ENCODE data around the gene GDE1.
"Not testable (repeated sequence)": the region's sequence is repeated elsewhere in the genome, so short reads cannot be mapped to it uniquely, and the experiment has no call there.

GDE1 gene

GRCh38 chr16:19521471-19522396 lies at the start of gene GDE1:
Gene GDE1 (minus strand): TSS chr16:19522098. CDS start chr16:19521964, 134 bp downstream.
- peak; percentile 93 for DNase-seq

- DNase-seq = no peak
Measured at GRCh38 chr16:19567560-19567959, 45.7 kb upstream of the GDE1 start.

- DNase-seq = no peak
Measured at GRCh38 chr16:19566362-19566761, 44.5 kb upstream of the GDE1 start.

- DNase-seq = no peak
Measured at GRCh38 chr16:19563377-19563776, 41.5 kb upstream of the GDE1 start.

- no peak for DNase-seq
Measured at GRCh38 chr16:19560078-19560477, 38.2 kb upstream of the GDE1 start.

- DNase-seq = peak; percentile 34
Measured at GRCh38 chr16:19559242-19559910, 37.5 kb upstream of the GDE1 start.

GRCh38 chr16:19555938-19556771 lies 34.3 kb upstream of the GDE1 start:
- no peak for DNase-seq

GRCh38 chr16:19555186-19555937 lies 33.5 kb upstream of the GDE1 start, which contains the start of gene VPS35L:
Gene VPS35L (plus strand): TSS chr16:19555703. CDS start chr16:19555730, 27 bp downstream.
- peak; percentile 95 for DNase-seq

GRCh38 chr16:19549673-19550072 lies 27.8 kb upstream of the GDE1 start:
- no peak for DNase-seq

- DNase-seq = no peak
Measured at GRCh38 chr16:19548144-19548543, 26.2 kb upstream of the GDE1 start.

- not testable (repeated sequence) for DNase-seq
Measured at GRCh38 chr16:19543278-19543996, 21.5 kb upstream of the GDE1 start.

- DNase-seq = peak; percentile 82
Measured at GRCh38 chr16:19542138-19542821, 20.4 kb upstream of the GDE1 start.

- DNase-seq = no peak
Measured at GRCh38 chr16:19540241-19540970, 18.5 kb upstream of the GDE1 start.

- DNase-seq = no peak
Measured at GRCh38 chr16:19532601-19533000, 10.7 kb upstream of the GDE1 start.

GRCh38 chr16:19528666-19529065 lies 6.8 kb upstream of the GDE1 start:
- no peak for DNase-seq

- DNase-seq = no peak
Measured at GRCh38 chr16:19527161-19527560, 5.3 kb upstream of the GDE1 start.

- no peak for DNase-seq
Measured at GRCh38 chr16:19525385-19525723, 3.5 kb upstream of the GDE1 start.

- DNase-seq = no peak
Measured at GRCh38 chr16:19524616-19525384, 2.9 kb upstream of the GDE1 start.

GRCh38 chr16:19524356-19524615 lies 2.4 kb upstream of the GDE1 start:
- no peak for DNase-seq

All from NCI-H1436 (cell line).